Measurements from ENCODE around the gene PLCG2. TPM values are rescaled to one million over a fixed set of nuclear protein-coding genes. Genes with fewer than 3 reads are reported as not detected.

The PLCG2 gene
- polyA plus RNA-seq, 3 donors = 19.5 to 47.4 (median 35.5) TPM

GRCh38 chr16:82006036-82006435 is 226.9 kb downstream of the PLCG2 start:
- H3K4me1 ChIP-seq (ENCODE audit: control insufficient read depth in 1 of 2, insufficient read depth in 2 of 2, low read length in 2 of 2) = peaks cover 0 to under 1% of the 10 kb centered on the region in 2 donors
- H2AFZ ChIP-seq (ENCODE audit: insufficient read depth, low read depth, low read length, poor library complexity, severe bottlenecking) = no peak overlapping the region
- Mint-ChIP-seq H3K27ac (no peak overlapping the region), H3K27me3 (ENCODE audit: low read depth in 3 of 3) (peaks cover 7 to 10% (median 8%) of the 10 kb centered on the region in 3 donors), H3K36me3 (no peaks in the 10 kb centered on the region), H3K4me3 (no peak overlapping the region), H3K4me1 (peaks cover 6% of the 10 kb centered on the region), H3K9me3 (peaks cover 15 to 34% (median 29%) of the 10 kb centered on the region in 7 donors)
- no CpG with 5 or more reads among the region's 5 CpGs for WGBS (ENCODE audit: insufficient coverage)
- H3K4me3 ChIP-seq (replicated peaks in 1 of 3; ENCODE audit: low read depth in 2 of 3, low read length in 3 of 3) = no peak overlapping the region
- peaks cover 0 to 7% of the 10 kb centered on the region in 2 donors for H3K27me3 ChIP-seq (ENCODE audit: control insufficient read depth in 2 of 2, insufficient read depth in 2 of 2, low read length in 2 of 2)
- no peak for DNase-seq
- no peak overlapping the region for H3K4me2 ChIP-seq (replicated peaks; ENCODE audit: extremely low read depth, low read length, poor library complexity, severe bottlenecking)
- H3K36me3 ChIP-seq (replicated peaks in 1 of 2; ENCODE audit: control insufficient read depth in 1 of 2, insufficient read depth in 2 of 2, low read length in 2 of 2) = no peaks in the 10 kb centered on the region
- no peak overlapping the region for H3K9ac ChIP-seq (ENCODE audit: insufficient read depth, low read length, poor library complexity, severe bottlenecking)
- H3K9me3 ChIP-seq (replicated peaks in 1 of 2; ENCODE audit: control insufficient read depth in 1 of 2, insufficient read depth in 1 of 2, low read length in 2 of 2) = peaks cover 15 to 17% of the 10 kb centered on the region in 2 donors
- H3K79me2 ChIP-seq (ENCODE audit: insufficient read depth, low read length) = no peaks in the 10 kb centered on the region
- H3K27ac ChIP-seq (ENCODE audit: low read depth in 1 of 2, low read length in 2 of 2) = no peak overlapping the region
- intact Hi-C loops (cut with micrococcal nuclease) = no loop called here
- no peaks in the 10 kb centered on the region for H4K20me1 ChIP-seq (ENCODE audit: insufficient read depth, low read length)
- no peak for TF ChIP-seq CTCF (IDR thresholded peaks at IDR 0.05)

- no peaks in the 10 kb centered on the region for H4K20me1 ChIP-seq (ENCODE audit: insufficient read depth, low read length)
- Mint-ChIP-seq H3K4me3 (no peak overlapping the region), H3K9me3 (peaks cover 23 to 43% (median 31%) of the 10 kb centered on the region in 7 donors)
Observed at GRCh38 chr16:82007189-82007588, 228.1 kb downstream of the PLCG2 start.

More at GRCh38 chr16:82007189-82007588, 228.1 kb downstream of the PLCG2 start:
- Mint-ChIP-seq H3K4me1 (peaks cover 11% of the 10 kb centered on the region), H3K27ac (no peak overlapping the region), H3K36me3 (peaks cover 2 to 3% of the 10 kb centered on the region in 2 donors), H3K27me3 (ENCODE audit: low read depth in 3 of 3) (peaks cover 10 to 18% (median 16%) of the 10 kb centered on the region in 3 donors)
- Histone ChIP-seq H3K4me3 (replicated peaks in 1 of 3; ENCODE audit: low read depth in 2 of 3, low read length in 3 of 3) (no peak overlapping the region), H3K79me2 (ENCODE audit: insufficient read depth, low read length) (no peaks in the 10 kb centered on the region), H3K36me3 (replicated peaks in 1 of 2; ENCODE audit: control insufficient read depth in 1 of 2, insufficient read depth in 2 of 2, low read length in 2 of 2) (no peaks in the 10 kb centered on the region), H2AFZ (ENCODE audit: insufficient read depth, low read depth, low read length, poor library complexity, severe bottlenecking) (no peak overlapping the region), H3K9ac (ENCODE audit: insufficient read depth, low read length, poor library complexity, severe bottlenecking) (no peak overlapping the region), H3K27ac (ENCODE audit: low read depth in 1 of 2, low read length in 2 of 2) (no peak overlapping the region), H3K27me3 (ENCODE audit: control insufficient read depth in 2 of 2, insufficient read depth in 2 of 2, low read length in 2 of 2) (peaks cover 2 to 17% of the 10 kb centered on the region in 2 donors), H3K4me1 (ENCODE audit: control insufficient read depth in 1 of 2, insufficient read depth in 2 of 2, low read length in 2 of 2) (peaks cover 0 to 6% of the 10 kb centered on the region in 2 donors), H3K4me2 (replicated peaks; ENCODE audit: extremely low read depth, low read length, poor library complexity, severe bottlenecking) (no peak overlapping the region), H3K9me3 (replicated peaks in 1 of 2; ENCODE audit: control insufficient read depth in 1 of 2, insufficient read depth in 1 of 2, low read length in 2 of 2) (peaks cover 22 to 27% of the 10 kb centered on the region in 2 donors)
- no peak for DNase-seq
- 100% methylated on average over 1 of the region's 2 CpGs for WGBS (ENCODE audit: insufficient coverage)
- no peak for TF ChIP-seq CTCF (IDR thresholded peaks at IDR 0.05)
- intact Hi-C loops (cut with micrococcal nuclease) = no loop called here

Measured in CD14-positive monocyte (primary cell).